T-helper 1 cell treated with Interleukin-12 subunit alpha and Interleukin-12 subunit beta and Interleukin-4 antibody, amounts not matched to agents 30 ng/mL and 1 ng/mL, for 36 hours (primary cell): ENCODE data around the gene CACNB3. TPM values are rescaled to one million over a fixed set of nuclear protein-coding genes. Genes with fewer than 3 reads are reported as not detected.
"Not testable (repeated sequence)": the region's sequence is repeated elsewhere in the genome, so short reads cannot be mapped to it uniquely, and the experiment has no call there.

Source experiments
- intact Hi-C: fragments of 100-400 bp; cut with micrococcal nuclease; formaldehyde crosslinking; loops from one replicate; pipeline ENCODE4 v1.15.1; 2024
- total RNA-seq: library from RNA; stranded (reverse); gene quantifications from 2 replicates; pipeline ENCODE4 v1.2.3, GENCODE V29; 2022

The CACNB3 gene
- total RNA-seq, 1 donor from 2014 or later: 16.5 TPM

DNA sequence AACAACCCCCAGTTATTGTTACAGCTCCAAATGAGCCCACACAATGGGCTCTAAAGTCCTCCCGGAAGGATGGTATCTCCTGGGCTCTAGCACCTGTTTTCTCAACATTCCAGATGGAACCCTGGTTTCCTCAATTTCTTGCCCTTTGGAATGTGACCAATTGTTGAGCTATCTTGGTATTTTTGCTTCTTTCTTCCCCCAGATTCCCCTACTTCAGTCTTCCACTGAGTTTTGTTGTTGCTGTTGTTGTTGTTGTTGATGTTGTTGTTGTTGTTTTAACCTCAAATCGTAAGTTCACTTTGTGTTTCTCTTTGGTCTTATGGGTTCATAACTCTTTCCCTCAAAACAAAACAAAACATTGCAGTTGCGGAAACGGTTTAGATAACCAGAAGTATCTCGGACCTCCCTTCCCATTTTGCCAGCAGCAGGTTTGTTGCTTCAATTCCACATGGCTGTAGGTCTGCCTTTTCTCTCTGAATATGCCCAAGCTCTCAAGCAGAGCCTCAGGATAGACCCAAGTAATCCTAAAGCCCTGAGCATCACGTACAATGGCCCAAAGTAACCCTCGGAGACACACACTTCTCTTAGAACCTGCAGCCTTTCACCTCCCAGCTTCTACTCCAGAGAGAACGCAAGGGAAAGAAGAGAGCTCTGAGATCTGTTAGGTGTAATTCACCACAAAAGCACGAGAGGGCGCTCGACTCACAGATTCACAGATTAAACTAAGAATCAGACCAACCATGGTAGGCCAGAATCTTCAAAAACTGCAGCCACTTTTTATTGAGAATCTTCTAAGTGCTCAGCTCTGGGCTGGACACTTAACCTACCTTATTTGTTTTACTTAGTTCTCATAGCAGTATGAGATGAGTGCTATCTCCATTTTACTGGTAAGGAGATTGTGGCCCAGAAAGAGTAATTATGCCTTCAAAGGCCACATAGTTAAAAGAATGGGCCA, 34.7 kb downstream of the CACNB3 start:
- intact Hi-C loops: loop anchor here (1.0 to 5.0 kb wide), 19 partner anchors 12 to 1549 kb away; partner anchors contain the start of genes ARF3, CACNB3, CCNT1 and LARP4

GRCh38 chr12:48854488-48854887, 36.2 kb downstream of the CACNB3 start:
- intact Hi-C loops: loop anchor here (5.0 kb wide), 3 partner anchors 333 to 1548 kb away; partner anchors contain the start of genes LARP4 and TUBA1A

DNA sequence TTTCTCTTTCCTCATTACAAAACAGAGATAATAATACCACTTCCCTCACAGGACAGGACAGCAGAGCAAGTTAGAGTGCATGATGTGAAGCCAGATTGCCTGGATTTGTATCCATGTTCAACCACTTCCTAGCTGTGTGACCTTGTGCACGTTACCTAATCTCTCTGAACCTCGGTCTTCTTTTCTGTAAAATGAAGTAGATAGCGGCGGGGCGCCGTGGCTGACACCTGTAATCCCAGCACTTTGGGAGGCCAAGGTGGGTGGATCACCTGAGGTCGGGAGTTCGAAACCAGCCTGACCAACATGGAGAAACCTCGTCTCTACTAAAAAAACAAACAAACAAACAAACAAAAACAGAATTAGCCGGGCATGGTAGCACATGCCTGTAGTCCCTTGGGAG, 36.6 kb downstream of the CACNB3 start:
- intact Hi-C loops: loop anchor here (5.0 kb wide), 3 partner anchors 332 to 1547 kb away; partner anchors contain the start of genes LARP4 and TUBA1A

DNA sequence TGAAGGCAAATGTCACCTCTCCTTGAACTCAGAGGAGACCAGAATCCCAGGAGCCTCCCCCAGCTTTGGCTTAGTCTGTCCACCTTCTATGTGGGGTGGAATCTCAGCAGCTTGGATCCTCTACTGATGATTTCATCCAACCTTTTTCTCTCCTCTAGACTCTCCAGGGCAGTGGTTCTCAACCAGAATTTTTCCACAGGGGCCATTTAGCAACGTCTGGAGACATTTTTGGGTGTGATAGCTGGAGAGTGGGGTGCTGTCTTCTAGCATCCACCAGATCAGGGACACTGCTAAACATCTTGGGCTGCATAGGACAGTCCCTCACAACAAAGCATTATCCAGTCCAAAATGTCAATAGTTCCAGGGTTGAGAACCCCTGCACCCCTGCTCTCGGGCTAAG, 38.1 kb downstream of the CACNB3 start:
- intact Hi-C loops: no loop called here

- intact Hi-C loops: no loop called here
These were observed 39.1 kb downstream of the CACNB3 start for GRCh38 chr12:48857278-48857994.

- intact Hi-C loops: no loop called here
These were observed 39.7 kb downstream of the CACNB3 start for GRCh38 chr12:48858043-48858442.

- intact Hi-C loops: no loop called here
These were observed 41.3 kb downstream of the CACNB3 start for GRCh38 chr12:48859607-48860006.

GRCh38 chr12:48860236-48860635, 41.9 kb downstream of the CACNB3 start:
- intact Hi-C loops: not testable (repeated sequence)

GRCh38 chr12:48861111-48861510, 42.8 kb downstream of the CACNB3 start:
- intact Hi-C loops: no loop called here

DNA sequence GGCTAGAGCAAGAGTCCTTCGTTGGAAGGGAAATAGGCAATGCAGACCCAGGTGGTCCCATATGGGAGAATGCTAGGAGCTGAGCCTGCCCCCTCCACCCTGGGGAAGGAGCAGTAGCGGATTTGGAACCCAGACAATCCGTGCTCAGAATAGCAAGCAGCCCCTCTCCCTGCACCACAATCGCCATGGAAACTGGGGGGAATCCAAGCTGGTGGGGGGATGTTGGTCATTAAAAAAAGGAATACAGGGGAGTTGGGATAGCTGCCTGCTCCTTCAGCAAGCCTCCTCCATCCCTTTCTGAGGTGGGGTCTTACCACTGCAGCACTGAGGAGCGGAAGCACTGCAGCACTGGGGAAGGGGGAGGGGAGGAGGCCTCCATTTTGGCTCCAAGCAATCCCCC, 44.5 kb downstream of the CACNB3 start:
- intact Hi-C loops: no loop called here

DNA sequence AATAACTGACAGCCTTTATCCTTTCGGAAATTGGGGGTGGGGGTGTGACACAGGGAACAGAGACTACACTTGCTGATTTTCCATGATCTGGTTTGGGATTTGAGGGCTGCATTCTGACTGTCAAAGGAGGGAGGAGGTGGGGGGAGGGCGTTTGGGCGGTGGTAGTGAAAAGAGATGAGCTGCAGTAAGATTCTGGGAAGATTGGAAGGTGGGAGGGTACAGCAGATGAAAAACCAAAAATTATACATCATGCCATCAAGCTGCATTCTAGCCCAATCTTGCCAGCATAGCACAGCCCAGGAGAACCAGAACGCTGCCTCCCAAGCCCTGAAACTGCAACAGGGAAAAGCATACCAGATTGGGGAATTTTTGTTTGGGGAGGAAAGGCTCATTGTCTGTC, 45.0 kb downstream of the CACNB3 start:
- intact Hi-C loops: no loop called here

- intact Hi-C loops: loop anchor here (1.0 kb wide), 6 partner anchors 12 to 153 kb away; partner anchors contain the start of genes ARF3, CACNB3 and PRKAG1
These were observed 47.2 kb downstream of the CACNB3 start, which contains the start of gene RND1 for GRCh38 chr12:48865281-48866051. Gene RND1, minus strand, starts transcription at chr12:48865870. Its CDS starts 103 bp downstream, at chr12:48865767.

DNA sequence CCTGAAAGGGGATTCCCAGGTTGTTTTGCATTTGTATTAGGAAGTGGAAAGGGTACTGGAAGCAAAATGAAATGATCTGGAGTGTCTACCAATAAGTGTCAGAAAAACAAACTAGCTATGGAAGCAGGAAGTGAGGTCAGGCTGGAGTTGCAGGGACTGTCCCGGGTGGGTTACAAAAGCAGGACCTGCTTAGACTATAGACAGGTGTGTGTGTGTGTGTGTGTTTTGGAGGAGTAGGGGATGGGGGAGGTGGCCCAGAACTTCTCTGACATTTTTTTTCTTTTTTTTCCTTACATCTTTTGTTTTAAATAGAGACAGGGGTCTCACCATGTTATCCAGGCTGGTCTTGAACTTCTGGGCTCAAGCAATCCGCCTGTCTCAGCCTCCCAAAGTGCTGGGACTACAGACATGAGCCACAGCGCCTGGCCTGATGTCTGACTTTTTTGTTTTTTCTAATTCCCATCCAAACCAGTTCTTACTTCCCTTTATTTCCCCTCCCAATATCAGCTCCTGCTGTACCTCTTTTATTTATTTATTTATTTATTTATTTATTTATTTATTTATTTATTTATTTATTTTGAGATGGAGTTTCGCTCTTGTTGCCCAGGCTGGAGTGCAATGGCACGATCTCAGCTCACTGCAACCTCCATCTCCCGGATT, 47.9 kb downstream of the CACNB3 start:
- intact Hi-C loops: no loop called here

- intact Hi-C loops: no loop called here
These were observed 50.2 kb downstream of the CACNB3 start for GRCh38 chr12:48868451-48868850.

DNA sequence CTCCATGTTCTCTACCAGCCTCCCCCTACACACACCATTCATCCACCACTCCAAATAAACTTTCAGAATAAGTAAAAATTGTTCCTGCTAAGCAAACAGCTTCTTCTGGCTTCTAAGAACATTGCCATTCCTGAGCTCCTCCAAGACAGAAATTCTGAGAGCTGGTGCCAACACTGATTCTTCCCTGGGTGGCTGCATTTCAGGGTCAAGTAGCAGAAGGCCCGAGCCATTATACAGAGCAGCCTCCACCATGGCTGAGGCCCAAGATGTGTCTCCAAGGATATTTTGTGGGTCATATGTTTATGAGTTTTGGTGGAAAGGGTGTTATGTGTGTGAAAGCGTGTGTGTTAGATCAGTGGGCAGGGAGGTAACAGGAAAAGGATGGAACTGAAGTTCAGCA, 50.9 kb downstream of the CACNB3 start:
- intact Hi-C loops: no loop called here

DNA sequence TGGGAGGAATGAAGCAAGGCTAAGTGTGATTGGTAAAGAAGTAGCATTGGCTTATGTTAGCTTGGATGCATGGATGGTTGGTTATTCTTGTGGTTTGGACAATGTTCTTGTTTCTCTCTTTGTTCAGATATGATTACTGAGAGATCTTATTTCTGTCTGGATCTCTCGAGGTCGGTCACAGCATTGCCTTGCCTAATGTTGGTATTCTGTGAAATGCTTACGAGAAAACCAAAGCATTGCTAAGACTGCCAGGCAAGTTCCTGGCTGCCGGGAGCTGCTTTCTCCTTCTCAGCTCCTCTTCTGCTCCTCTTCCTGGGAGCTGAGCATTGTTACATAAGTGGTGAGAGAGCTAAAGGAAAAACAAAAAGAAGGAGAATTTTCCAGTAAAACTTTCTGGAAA, 54.8 kb downstream of the CACNB3 start:
- intact Hi-C loops: no loop called here

DNA sequence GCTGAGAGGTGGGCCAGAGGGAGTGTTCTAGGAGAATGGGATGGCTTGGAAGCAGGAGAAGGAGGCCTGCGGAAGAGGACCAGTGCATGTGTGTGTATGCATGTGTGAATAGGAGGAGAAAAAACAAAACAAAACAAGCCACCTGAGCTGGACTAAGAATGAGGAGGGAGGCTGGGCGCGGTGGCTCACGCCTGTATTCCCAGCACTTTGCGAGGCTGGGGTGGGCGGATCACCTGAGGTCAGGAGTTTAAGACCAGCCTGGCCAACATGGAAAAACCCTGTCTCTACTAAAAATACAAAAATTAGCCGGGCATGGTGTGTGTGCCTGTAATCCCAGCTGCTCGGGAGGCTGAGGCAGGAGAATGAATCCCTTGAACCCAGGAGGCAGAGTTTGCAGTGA, 55.2 kb downstream of the CACNB3 start:
- intact Hi-C loops: not testable (repeated sequence)

DNA sequence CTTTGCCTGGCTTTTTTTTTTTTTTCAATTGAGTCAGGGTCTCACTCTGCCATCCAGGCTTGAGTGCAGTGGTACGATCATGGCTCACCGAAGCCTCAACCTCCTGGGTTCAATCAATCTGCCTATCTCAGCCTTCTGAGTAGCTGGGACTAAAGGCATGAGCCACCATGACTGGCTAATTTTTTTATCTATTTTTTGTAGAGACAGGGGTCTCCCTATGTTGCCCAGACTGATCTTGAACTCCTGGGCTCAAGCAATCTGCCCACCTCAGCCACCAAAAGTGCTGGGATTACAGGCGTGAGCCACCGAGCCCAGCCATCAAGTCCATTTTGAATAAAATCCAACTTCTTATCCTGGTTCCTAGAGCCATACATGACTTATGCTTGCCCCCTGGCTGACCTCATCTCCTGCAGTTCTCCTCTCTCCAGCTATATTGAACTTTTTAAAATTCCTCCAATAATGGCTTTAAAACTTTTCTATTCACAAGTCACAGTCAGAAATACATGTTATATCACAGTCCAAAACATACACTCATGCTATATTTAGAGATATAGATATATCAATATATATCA, 57.7 kb downstream of the CACNB3 start:
- intact Hi-C loops: no loop called here
